Osteocyte (in vitro differentiated cells): ENCODE data around the gene CTSC. TPM values are rescaled to one million over a fixed set of nuclear protein-coding genes. Genes with fewer than 3 reads are reported as not detected.

Source experiments
- DNase-seq: peaks from one replicate; pipeline ENCODE4 v3.0.0; 2021; ENCODE audit warnings: mixed read lengths; ENCODE audit not compliant: unreplicated experiment; ENCODE audit errors: extremely low spot score
- H3K27ac Mint-ChIP-seq: one replicate; pipeline ENCODE4 v1.8.0; 2021; ENCODE audit warnings: mild to moderate bottlenecking, mixed read lengths; ENCODE audit not compliant: unreplicated experiment
- H3K27me3 Mint-ChIP-seq: one replicate; pipeline ENCODE4 v1.8.0; 2021; ENCODE audit warnings: mixed read lengths; ENCODE audit not compliant: unreplicated experiment
- H3K36me3 Mint-ChIP-seq: one replicate; pipeline ENCODE4 v1.8.0; 2021; ENCODE audit warnings: mixed read lengths; ENCODE audit not compliant: unreplicated experiment
- H3K4me1 Mint-ChIP-seq: one replicate; pipeline ENCODE4 v1.8.0; 2021; ENCODE audit warnings: mixed read lengths; ENCODE audit not compliant: unreplicated experiment
- H3K4me3 Mint-ChIP-seq: one replicate; pipeline ENCODE4 v1.8.0; 2021; ENCODE audit warnings: mild to moderate bottlenecking, moderate library complexity, mixed read lengths; ENCODE audit not compliant: unreplicated experiment
- H3K9me3 Mint-ChIP-seq: one replicate; pipeline ENCODE4 v1.8.0; 2021; ENCODE audit warnings: mixed read lengths; ENCODE audit not compliant: unreplicated experiment
- CTCF ChIP-seq: fragments of 200-600 bp; sonication (generic); IDR thresholded peaks from 2 replicates; pipeline ENCODE4 v1.5.0; 2021; ENCODE audit warnings: antibody characterized with exemption, mild to moderate bottlenecking, moderate library complexity
- total RNA-seq: library from RNA; stranded (reverse); gene quantifications from 2 replicates; pipeline ENCODE4 v1.2.1, GENCODE V29; 2021

Gene CTSC
- total RNA-seq, 1 donor from 2014 or later: 1.3 TPM

GRCh38 chr11:88359114-88359513 lies 21.6 kb upstream of the CTSC start:
- Mint-ChIP-seq H3K36me3 (no peaks in the 10 kb centered on the region), H3K27me3 (peaks cover 7% of the 10 kb centered on the region), H3K27ac (no peak overlapping the region), H3K9me3 (no peaks in the 10 kb centered on the region), H3K4me1 (peaks cover 2% of the 10 kb centered on the region), H3K4me3 (no peak overlapping the region)
- no peak for TF ChIP-seq CTCF
- DNase-seq: no peak

GRCh38 chr11:88358040-88358431 lies 20.5 kb upstream of the CTSC start:
- H3K4me1 Mint-ChIP-seq: peaks cover 2% of the 10 kb centered on the region
- TF ChIP-seq CTCF: no peak
- no peak for DNase-seq
- H3K4me3 Mint-ChIP-seq: no peak overlapping the region
- no peaks in the 10 kb centered on the region for H3K9me3 Mint-ChIP-seq
- no peak overlapping the region for H3K27ac Mint-ChIP-seq
- peaks cover 8% of the 10 kb centered on the region for H3K27me3 Mint-ChIP-seq
- H3K36me3 Mint-ChIP-seq: no peaks in the 10 kb centered on the region

- no peak for DNase-seq
- Mint-ChIP-seq H3K27me3 (peaks cover 8% of the 10 kb centered on the region), H3K4me1 (peaks cover 2% of the 10 kb centered on the region)
These were observed 19.9 kb upstream of the CTSC start for GRCh38 chr11:88357323-88358039.

GRCh38 chr11:88355887-88356286 lies 18.4 kb upstream of the CTSC start:
- Mint-ChIP-seq H3K27me3 (peaks cover 8% of the 10 kb centered on the region), H3K27ac (no peak overlapping the region), H3K4me1 (peaks cover 2% of the 10 kb centered on the region), H3K36me3 (no peaks in the 10 kb centered on the region), H3K9me3 (no peaks in the 10 kb centered on the region), H3K4me3 (no peak overlapping the region)
- no peak for TF ChIP-seq CTCF
- DNase-seq: no peak

More at GRCh38 chr11:88357323-88358039, 19.9 kb upstream of the CTSC start:
- Mint-ChIP-seq H3K36me3 (no peaks in the 10 kb centered on the region), H3K27ac (no peak overlapping the region), H3K4me3 (no peak overlapping the region), H3K9me3 (no peaks in the 10 kb centered on the region)
- no peak for TF ChIP-seq CTCF

GRCh38 chr11:88354912-88355311 lies 17.4 kb upstream of the CTSC start:
- no peaks in the 10 kb centered on the region for H3K9me3 Mint-ChIP-seq
- no peak overlapping the region for H3K4me3 Mint-ChIP-seq
- peaks cover 2% of the 10 kb centered on the region for H3K4me1 Mint-ChIP-seq
- DNase-seq: no peak
- no peaks in the 10 kb centered on the region for H3K36me3 Mint-ChIP-seq
- H3K27me3 Mint-ChIP-seq: peaks cover 8% of the 10 kb centered on the region
- TF ChIP-seq CTCF: no peak
- H3K27ac Mint-ChIP-seq: no peak overlapping the region
